NCI-H128 (cell line): ENCODE measurements around the gene LDLRAD3.

ENCODE experiments used
- DNase-seq: peaks from one replicate; lab custom pipeline; 2025; ENCODE audit not compliant: unreplicated experiment; lab: John Stamatoyannopoulos, UW

LDLRAD3 gene

GRCh38 chr11:36195496-36196354 is 251.9 kb downstream of the LDLRAD3 start:
- no peak for DNase-seq

- no peak for DNase-seq
Observed at GRCh38 chr11:36196411-36196998, 252.6 kb downstream of the LDLRAD3 start.

- no peak for DNase-seq
Observed at GRCh38 chr11:36201411-36201810, 257.5 kb downstream of the LDLRAD3 start.

GRCh38 chr11:36205536-36205935 is 261.7 kb downstream of the LDLRAD3 start:
- no peak for DNase-seq

GRCh38 chr11:36210529-36210928 is 266.7 kb downstream of the LDLRAD3 start:
- no peak for DNase-seq

GRCh38 chr11:36211761-36212430 is 268.0 kb downstream of the LDLRAD3 start:
- no peak for DNase-seq

- no peak for DNase-seq
Observed at GRCh38 chr11:36212564-36213392, 268.9 kb downstream of the LDLRAD3 start.

GRCh38 chr11:36213393-36213840 is 269.6 kb downstream of the LDLRAD3 start:
- no peak for DNase-seq

GRCh38 chr11:36214480-36214879 is 270.6 kb downstream of the LDLRAD3 start:
- DNase-seq = no peak

- DNase-seq = no peak
Observed at GRCh38 chr11:36214976-36215692, 271.3 kb downstream of the LDLRAD3 start.

GRCh38 chr11:36215693-36216060 is 271.8 kb downstream of the LDLRAD3 start:
- no peak for DNase-seq

- no peak for DNase-seq
Observed at GRCh38 chr11:36216061-36216615, 272.3 kb downstream of the LDLRAD3 start.

GRCh38 chr11:36218283-36218921 is 274.5 kb downstream of the LDLRAD3 start:
- DNase-seq = no peak

GRCh38 chr11:36219996-36220395 is 276.1 kb downstream of the LDLRAD3 start:
- no peak for DNase-seq

GRCh38 chr11:36222831-36223635 is 279.2 kb downstream of the LDLRAD3 start:
- DNase-seq = peak; percentile 31

GRCh38 chr11:36224209-36224882 is 280.5 kb downstream of the LDLRAD3 start:
- DNase-seq = no peak

GRCh38 chr11:36227044-36227443 is 283.2 kb downstream of the LDLRAD3 start:
- no peak for DNase-seq

- no peak for DNase-seq
Observed at GRCh38 chr11:36228689-36229088, 284.8 kb downstream of the LDLRAD3 start.
